Neural crest cell (in vitro differentiated cells): ENCODE measurements around the gene GZMM. TPM values are rescaled to one million over a fixed set of nuclear protein-coding genes. Genes with fewer than 3 reads are reported as not detected.

ENCODE experiments used
- DNase-seq: peaks from one replicate; pipeline ENCODE4 v3.0.0; 2021; ENCODE audit warnings: low read depth, mixed read lengths, low spot score
- H3K27ac Mint-ChIP-seq: one replicate; pipeline ENCODE4 v1.8.0; 2021; ENCODE audit warnings: mild to moderate bottlenecking, mixed read lengths; ENCODE audit not compliant: unreplicated experiment
- H3K27me3 Mint-ChIP-seq: 2 replicates; pipeline ENCODE4 v1.8.0; 2021; ENCODE audit warnings: low read depth, mild to moderate bottlenecking, mixed read lengths
- H3K36me3 Mint-ChIP-seq: 2 replicates; pipeline ENCODE4 v1.8.0; 2021; ENCODE audit warnings: low read depth, mild to moderate bottlenecking, mixed read lengths
- H3K4me1 Mint-ChIP-seq: 2 replicates; pipeline ENCODE4 v1.8.0; 2021; ENCODE audit warnings: mixed read lengths
- H3K4me3 Mint-ChIP-seq: one replicate; pipeline ENCODE4 v1.8.0; 2021; ENCODE audit warnings: mild to moderate bottlenecking, mixed read lengths
- H3K9me3 Mint-ChIP-seq: 2 replicates; pipeline ENCODE4 v1.8.0; 2021; ENCODE audit warnings: mixed read lengths
- CTCF ChIP-seq: fragments of 200-600 bp; sonication (generic); conservative IDR thresholded peaks from 2 replicates; pipeline ENCODE4 v1.5.0; 2021; ENCODE audit warnings: antibody characterized with exemption, mild to moderate bottlenecking
- total RNA-seq: library from RNA; stranded (reverse); gene quantifications from 2 replicates; pipeline ENCODE4 v1.2.1, GENCODE V29; 2021

GZMM gene
- total RNA-seq, 1 donor from 2014 or later = not detected

DNA sequence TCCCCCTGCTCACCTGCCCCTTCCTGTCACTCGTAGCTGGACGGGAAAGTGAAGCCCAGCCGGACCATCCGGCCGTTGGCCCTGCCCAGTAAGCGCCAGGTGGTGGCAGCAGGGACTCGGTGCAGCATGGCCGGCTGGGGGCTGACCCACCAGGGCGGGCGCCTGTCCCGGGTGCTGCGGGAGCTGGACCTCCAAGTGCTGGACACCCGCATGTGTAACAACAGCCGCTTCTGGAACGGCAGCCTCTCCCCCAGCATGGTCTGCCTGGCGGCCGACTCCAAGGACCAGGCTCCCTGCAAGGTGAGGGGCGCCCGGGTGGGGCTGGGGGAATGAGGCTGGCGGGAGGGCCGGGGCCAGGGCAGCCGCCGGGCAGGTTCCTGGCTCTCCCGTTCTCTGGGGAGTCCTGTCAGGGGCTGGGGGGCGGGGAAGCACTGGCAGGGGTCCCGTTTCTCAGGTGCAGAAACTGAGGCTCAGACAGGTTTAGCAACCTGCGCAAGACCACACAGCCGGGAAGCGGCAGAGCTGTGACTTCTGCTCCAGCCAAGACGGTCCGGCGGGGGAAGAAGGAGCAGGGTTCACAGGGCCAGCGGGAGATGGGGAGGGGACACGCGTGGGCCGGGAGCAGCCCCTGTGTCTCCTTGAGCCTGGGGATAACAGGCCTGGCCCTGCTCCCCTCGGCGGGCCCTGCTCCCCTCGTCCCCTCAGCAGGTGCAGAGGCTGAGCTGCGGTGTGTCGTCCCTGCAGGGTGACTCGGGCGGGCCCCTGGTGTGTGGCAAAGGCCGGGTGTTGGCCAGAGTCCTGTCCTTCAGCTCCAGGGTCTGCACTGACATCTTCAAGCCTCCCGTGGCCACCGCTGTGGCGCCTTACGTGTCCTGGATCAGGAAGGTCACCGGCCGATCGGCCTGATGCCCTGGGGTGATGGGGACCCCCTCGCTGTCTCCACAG, 5.3 kb downstream of the GZMM start:
- TF ChIP-seq CTCF = no peak
- Mint-ChIP-seq H3K27ac (no peak overlapping the region), H3K27me3 (peaks cover 12% of the 10 kb centered on the region), H3K9me3 (no peaks in the 10 kb centered on the region), H3K36me3 (no peaks in the 10 kb centered on the region), H3K4me1 (no peaks in the 10 kb centered on the region), H3K4me3 (no peak overlapping the region)
- DNase-seq = no peak

DNA sequence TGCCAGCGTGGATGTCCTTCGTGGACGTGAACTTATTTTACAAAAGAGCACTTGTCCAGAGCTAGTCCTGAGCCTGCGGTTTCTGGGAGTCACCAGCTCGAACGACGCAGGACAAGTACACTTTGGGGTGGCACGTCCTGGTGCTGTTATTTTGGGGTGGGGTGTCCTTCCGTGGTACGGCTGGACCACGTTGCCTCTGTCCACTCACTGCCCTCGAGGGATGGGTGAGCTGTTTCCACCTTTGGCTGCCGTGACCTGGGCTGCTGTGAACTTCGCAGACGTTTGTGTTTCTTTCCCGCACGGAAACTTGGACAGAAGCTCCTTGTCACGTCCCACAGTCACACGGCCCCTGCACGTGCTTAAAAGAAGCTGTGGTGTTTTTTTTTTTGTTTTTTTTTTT, 11.0 kb downstream of the GZMM start:
- Mint-ChIP-seq H3K27ac (no peak overlapping the region), H3K4me3 (no peak overlapping the region), H3K9me3 (no peaks in the 10 kb centered on the region), H3K36me3 (no peaks in the 10 kb centered on the region), H3K4me1 (no peaks in the 10 kb centered on the region), H3K27me3 (peaks cover 9% of the 10 kb centered on the region)
- TF ChIP-seq CTCF = no peak
- no peak for DNase-seq

DNA sequence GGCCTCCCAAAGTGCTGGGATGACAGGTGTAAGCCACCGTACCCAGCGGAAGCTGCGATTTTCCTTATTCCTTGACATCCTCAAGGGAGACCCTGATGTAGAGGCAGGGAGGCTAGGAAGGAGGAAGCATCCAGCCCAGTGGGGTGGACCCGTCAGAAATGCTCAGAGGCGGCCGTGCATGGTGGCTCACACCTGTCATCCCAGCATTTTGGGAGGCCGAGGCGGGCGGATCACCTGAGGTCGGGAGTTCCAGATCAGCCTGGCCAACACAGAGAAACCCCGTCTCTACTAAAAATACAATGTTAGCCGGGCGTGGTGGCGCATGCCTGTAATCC, 11.6 kb downstream of the GZMM start:
- Mint-ChIP-seq H3K27me3 (peaks cover 9% of the 10 kb centered on the region), H3K4me1 (no peaks in the 10 kb centered on the region), H3K36me3 (peaks cover 3% of the 10 kb centered on the region), H3K4me3 (no peak overlapping the region), H3K27ac (no peak overlapping the region), H3K9me3 (no peaks in the 10 kb centered on the region)
- no peak for TF ChIP-seq CTCF
- no peak for DNase-seq

- H3K9me3 Mint-ChIP-seq = no peaks in the 10 kb centered on the region
- peaks cover 3% of the 10 kb centered on the region for H3K36me3 Mint-ChIP-seq
- peaks cover 4% of the 10 kb centered on the region for H3K27me3 Mint-ChIP-seq
- no peak for TF ChIP-seq CTCF
- H3K4me3 Mint-ChIP-seq = no peak overlapping the region
- no peaks in the 10 kb centered on the region for H3K4me1 Mint-ChIP-seq
- no peak overlapping the region for H3K27ac Mint-ChIP-seq
- no peak for DNase-seq
Observed at GRCh38 chr19:556611-557382, 12.9 kb downstream of the GZMM start.

- no peak for DNase-seq
- H3K9me3 Mint-ChIP-seq = peaks cover 3% of the 10 kb centered on the region
- H3K27ac Mint-ChIP-seq = peak overlapping the region; percentile 50
- no peaks in the 10 kb centered on the region for H3K4me1 Mint-ChIP-seq
- H3K36me3 Mint-ChIP-seq = peaks cover 12% of the 10 kb centered on the region
- H3K27me3 Mint-ChIP-seq = no peaks in the 10 kb centered on the region
- TF ChIP-seq CTCF = no peak
- H3K4me3 Mint-ChIP-seq = no peak overlapping the region
Observed at GRCh38 chr19:558770-559439, 15.1 kb downstream of the GZMM start.
